AG09319 (cell line): ENCODE measurements around the gene ITK.

ENCODE experiments used
- DNase-seq: peaks from one replicate; pipeline ENCODE4 v3.0.0-alpha.2; 2010; ENCODE audit warnings: low read depth; ENCODE audit errors: extremely low read depth
- TF ChIP-seq, protein P1 (sequence below): IDR thresholded peaks from 2 replicates; pipeline ENCODE4 v1.5.1; 2011; ENCODE audit warnings: low read depth, mild to moderate bottlenecking, inconsistent platforms, low read length, moderate library complexity

Gene ITK

DNA sequence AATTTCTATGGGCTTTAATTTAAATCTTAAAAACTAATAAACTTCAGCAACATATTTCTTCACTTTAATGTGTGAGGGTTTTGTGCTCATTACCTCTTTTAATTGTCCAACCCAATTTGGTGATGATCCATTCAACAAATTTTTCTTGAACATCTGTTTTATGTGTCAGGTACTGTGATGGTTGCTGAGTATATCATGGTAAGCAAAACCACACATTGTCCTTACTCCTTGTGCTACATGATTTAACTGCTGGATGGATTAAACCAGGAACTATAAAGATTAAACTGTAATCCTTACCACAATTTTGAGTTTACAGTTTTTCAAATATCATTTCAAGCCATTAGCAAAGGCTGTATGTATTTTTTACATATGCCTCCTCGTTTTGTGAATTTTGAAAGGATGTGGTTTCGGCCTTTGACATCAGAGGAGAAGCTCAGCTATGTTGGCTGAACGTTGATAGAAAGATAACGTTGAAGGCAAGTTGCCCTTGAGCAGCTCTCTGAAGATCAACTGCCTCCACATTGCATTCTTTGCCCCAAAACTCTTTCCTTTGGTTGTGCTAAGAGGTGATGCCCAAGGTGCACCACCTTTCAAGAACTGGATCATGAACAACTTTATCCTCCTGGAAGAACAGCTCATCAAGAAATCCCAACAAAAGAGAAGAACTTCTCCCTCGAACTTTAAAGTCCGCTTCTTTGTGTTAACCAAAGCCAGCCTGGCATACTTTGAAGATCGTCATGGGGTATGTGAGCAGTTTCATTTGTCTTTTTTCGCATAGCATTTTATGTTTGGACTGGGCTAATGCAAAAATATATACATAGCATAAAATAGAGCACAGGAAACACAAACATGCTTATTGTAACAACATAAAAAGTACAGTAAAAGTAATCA lies at the start of gene ITK:
Gene ITK (plus strand): TSS at position 467 of the 891 bp plus-strand sequence. CDS start 138 bp downstream, at position 605.
- DNase-seq = no peak
- TF ChIP-seq, protein P1, sequence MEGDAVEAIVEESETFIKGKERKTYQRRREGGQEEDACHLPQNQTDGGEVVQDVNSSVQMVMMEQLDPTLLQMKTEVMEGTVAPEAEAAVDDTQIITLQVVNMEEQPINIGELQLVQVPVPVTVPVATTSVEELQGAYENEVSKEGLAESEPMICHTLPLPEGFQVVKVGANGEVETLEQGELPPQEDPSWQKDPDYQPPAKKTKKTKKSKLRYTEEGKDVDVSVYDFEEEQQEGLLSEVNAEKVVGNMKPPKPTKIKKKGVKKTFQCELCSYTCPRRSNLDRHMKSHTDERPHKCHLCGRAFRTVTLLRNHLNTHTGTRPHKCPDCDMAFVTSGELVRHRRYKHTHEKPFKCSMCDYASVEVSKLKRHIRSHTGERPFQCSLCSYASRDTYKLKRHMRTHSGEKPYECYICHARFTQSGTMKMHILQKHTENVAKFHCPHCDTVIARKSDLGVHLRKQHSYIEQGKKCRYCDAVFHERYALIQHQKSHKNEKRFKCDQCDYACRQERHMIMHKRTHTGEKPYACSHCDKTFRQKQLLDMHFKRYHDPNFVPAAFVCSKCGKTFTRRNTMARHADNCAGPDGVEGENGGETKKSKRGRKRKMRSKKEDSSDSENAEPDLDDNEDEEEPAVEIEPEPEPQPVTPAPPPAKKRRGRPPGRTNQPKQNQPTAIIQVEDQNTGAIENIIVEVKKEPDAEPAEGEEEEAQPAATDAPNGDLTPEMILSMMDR = no peak

DNA sequence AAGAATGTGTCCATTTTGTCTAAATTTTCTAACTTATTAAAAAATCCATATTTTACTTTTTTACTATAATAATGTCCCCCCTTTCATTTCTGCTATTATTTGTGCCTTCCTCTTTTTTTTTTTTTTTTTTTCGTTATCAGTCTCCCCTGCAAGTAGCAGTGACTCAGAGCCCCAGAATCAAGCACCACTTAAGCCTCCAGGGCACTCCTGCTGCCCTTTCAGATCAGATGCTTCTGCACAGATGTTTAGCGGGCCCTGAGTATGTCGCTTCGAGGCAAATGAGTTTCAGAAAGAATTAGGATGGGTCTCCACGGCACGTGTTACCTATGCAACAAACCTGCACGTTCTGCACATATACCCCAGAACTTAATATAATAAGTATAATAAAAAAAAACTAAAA lies 49.7 kb upstream of the ITK start:
- no peak for DNase-seq
- TF ChIP-seq, protein P1 = no peak

DNA sequence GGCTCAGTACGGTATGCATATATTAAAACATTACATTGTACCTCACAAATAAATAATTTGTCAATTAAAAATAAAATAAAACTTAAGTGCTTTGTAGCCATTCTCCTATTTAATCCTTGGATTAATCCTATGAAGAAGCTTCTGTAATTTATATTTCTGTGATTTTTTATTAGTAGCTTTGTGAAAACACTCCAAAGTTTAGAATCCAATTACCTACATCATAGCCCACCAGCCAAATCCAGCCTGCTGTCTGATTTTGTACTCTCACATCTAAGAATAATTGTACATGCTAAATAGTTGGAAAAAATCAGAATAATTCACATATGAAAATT lies 48.4 kb upstream of the ITK start:
- DNase-seq = no peak
- TF ChIP-seq, protein P1 = no peak

DNA sequence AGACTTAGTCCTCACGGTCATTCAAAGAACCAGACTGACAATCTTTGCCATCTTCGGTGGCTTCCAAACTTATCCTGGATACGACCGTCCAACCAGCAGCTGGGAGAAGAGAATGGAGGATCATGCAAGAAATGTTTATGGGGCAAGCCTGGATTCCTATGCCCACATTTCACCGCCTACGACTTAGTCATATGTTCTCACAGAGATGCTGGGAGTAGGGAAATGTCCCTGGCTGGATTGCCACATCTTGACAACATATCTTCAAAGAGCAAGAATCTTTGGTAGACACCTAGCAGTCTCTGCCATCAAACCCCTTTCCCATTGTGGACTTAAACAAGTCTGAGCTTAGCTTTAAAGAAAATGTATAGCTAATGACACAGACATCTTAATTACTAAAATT lies 42.9 kb upstream of the ITK start:
- no peak for DNase-seq
- TF ChIP-seq, protein P1 = no peak

DNA sequence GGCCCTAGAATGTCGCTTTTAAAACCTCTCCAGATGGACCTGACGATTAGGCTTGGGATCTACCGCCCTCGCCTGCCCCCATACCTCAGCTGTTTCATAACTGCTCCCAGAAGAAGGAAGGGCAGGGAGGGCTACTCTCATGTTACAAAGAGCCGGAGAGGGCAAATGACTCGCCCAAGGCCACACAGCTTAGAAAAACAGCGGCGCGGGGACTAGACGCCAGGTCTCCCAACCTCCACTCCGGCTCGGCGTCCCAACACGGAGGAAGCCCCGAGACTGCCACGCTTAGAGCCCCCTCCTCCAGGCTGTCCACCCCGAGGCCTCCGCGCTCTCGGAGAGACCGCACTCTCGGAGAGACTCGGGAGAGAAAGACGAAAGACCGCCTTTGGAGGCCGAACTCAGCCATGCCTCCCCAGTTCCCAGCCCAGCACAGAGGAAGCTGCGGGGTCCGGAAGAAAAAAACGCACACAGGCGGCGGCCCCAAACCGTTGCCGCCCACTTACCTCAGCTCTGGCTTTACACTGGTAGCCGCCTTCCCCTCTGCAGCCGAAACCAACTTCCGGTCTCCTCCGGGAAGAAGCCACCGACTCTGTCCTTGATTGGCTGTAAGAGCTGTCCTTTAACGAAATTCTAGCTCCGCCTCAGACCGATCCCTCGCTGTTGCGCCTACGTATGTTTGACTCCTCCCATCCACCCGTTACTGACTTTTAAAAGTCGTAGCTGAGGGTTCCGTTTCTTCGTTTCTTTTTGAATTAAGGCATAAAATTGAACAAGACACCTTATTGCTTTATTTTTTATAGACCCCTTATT lies 38.1 kb upstream of the ITK start, which contains the start of gene MED7:
Gene MED7 (minus strand): TSS at position 549 of the 810 bp plus-strand sequence. CDS start 3,434 bp downstream, outside the sequence.
- DNase-seq = peak; percentile 98
- TF ChIP-seq, protein P1 = no peak

DNA sequence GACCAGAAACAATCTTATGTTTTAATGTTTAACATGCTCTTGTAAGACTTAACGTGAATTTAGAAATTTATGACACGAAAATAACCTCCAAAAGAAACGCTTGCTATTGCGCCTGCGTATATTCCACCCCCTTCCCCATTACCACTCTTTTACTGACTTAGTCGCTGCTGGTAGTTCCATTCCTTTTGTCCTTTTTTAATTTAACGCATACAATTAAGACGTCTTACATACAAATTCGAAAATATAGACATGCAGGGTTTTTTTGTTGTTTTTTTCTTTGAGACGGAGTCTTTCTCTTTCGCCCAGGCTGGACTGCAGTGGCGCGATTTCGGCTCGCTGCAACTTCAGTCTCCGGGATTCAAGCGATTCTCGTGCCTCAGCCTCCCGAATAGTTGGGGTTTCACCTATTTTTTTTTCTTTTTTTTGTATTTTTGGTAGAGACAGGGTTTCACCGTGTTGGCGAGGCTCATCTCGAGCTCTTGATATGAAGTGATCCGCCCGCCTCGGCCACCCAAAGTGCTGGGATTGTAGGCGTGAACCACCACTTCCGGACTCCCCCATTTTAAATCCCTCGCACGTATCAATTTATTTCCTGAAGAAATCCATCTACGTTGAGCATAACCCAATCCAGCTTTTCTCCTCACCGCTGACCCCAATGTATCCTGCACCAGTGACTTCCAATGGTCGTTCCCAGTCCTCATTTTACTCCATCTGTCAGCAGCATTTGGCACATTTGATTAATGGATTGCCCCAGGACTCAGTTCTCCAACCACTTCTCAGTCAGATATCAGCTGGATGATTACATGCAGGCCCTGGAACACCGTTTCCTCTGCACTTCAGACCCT lies 37.3 kb upstream of the ITK start:
- peak; percentile 28 for DNase-seq
- TF ChIP-seq, protein P1 = no peak
